ENCODE data around the gene KDM4C.
"Not testable (repeated sequence)": the region's sequence is repeated elsewhere in the genome, so short reads cannot be mapped to it uniquely, and the experiment has no call there.

The KDM4C gene

DNA sequence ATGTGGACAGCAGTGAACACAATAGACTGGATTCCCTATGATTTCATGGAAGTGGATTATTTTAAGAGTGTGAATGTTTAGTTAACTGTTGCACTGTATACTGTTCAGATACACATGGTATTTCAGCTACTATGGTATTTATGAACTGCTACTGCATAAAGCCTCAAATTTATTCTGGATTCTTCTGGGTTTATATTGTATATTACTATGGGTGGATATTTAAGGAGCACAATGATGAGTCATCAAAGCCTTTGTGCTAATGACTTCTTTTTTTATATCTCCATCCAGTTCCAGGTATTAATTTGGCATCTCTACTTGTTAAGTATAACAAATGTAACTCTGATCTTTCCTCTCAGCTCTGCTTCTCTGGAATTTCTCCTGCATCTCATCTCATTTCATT lies 6.8 kb downstream of the KDM4C start:
- DNase-seq: no peak

DNA sequence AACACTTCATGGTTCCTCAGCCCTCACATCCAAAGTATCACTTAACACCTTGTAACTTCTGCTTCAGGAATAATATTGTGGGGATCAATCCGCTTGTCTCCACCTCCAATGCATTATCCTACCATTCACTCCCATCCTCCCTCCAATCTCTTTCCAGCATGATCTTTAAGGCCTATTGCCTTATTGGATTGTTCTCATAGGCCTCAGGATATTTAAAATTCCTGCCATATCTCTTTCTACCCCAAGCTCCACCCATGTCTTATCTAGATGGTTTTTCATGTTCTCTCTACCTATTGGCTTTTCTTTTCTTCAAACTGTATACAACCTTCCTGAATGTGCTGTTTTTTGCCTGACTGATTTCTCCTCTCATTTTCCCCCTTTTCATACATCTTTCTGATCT lies 7.2 kb downstream of the KDM4C start:
- DNase-seq: no peak

DNA sequence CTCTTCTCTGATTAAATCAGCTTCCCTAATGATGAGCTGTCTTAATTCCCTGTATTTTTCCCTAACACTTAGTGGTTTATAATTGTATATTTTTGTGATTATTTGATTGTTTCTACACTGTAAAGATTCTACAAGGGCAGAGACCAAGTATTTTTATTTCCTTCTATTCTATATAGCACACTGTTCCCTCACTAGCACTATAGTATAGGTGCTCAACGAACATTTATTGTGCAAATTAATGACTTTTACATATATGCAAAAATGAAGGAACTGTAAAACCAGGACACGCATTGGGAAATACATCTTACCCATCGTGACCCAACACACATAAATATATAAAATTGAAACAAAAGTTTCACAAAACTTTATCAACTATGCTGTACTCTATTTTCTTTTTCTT lies 7.6 kb downstream of the KDM4C start:
- no peak for DNase-seq

DNA sequence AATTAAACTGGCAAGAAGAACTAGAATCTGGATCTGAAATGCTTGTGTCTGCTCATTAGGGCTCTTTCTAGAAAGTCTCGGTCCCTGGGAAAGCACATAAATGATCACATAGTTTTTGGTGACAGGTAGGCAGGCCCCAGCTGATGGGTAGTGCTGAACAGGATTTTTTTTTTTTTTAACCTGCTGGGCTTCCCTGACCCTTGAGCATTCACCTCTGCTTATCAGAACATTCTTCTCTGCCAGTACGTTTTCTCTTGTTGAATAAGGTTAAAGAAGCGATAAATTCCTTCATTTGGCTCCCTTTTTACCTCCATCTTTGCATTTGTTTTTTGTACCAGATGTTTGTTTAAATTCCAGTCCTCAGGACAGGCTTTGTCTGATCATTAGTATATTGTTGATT lies 8.8 kb downstream of the KDM4C start:
- DNase-seq: no peak

DNA sequence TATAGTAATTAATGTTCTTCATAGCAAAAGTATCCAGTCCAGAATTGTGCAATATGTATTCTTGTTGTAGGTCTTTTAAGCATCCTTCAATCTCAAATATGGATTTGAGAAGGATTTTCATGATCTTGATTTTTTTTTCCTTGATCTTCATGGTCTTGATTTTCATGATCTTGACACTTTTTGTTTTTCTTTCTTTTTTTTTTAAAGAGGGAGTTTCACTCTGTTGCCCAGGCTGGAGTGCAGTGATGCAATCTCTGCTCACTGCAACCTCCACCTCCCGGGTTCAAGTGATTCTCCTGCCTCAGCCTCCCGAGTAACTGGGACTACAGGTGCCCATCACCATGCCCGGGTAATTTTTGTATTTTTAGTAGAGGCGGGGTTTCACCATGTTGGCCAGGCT lies 10.8 kb downstream of the KDM4C start:
- not testable (repeated sequence) for DNase-seq

DNA sequence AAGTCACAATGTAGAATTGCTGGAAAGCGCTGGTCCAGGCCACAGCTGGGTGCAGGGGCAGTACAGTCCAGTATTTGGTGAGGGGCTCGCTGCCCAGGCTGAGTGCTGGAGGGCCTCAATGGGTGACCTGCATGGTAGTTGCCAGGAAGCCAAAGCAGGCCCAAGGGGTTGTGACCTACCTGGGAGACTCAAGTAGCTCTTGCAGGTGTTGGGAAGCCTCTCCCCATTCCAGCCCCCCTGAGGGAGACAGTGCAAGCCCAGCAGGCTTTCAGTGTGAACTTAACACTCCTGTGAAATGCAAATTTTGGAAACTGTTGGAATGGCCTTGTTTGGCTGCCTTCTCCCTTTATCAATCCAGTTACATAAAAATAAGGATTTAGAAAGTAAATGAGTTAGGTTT lies 13.9 kb downstream of the KDM4C start:
- DNase-seq: no peak

DNA sequence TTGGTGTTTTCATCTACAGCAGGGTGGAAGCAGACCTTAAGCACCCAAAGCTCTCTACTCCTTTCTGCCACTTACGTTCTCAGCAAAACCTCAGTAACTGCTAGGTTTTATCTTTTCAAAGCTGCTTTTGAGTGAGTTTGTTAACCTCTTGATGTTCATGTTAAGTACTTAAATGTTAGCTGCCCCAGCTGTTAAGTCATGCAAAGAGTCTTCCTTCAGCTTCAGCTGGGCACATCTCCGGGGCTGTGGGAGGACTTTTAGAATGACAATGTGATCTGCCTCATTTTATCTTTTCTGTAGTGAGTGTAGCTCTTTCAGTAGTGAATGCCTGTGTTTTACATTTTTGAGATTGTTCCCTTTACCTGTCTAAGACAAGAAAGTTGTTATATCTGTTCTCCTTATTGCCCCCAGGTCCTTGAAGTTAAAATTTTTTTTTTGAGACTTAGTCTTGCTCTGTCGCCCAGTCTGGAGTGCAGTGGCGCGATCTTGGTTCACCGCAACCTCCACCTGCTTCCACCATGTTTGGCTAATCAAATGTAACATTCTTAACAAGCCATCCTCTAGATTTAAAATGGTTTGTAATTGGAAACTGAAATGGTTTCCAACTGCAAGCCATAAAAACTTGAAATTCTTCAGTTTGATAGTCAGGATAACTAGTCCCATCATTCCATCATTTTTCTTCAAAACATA lies 19.6 kb downstream of the KDM4C start:
- DNase-seq: no peak

DNA sequence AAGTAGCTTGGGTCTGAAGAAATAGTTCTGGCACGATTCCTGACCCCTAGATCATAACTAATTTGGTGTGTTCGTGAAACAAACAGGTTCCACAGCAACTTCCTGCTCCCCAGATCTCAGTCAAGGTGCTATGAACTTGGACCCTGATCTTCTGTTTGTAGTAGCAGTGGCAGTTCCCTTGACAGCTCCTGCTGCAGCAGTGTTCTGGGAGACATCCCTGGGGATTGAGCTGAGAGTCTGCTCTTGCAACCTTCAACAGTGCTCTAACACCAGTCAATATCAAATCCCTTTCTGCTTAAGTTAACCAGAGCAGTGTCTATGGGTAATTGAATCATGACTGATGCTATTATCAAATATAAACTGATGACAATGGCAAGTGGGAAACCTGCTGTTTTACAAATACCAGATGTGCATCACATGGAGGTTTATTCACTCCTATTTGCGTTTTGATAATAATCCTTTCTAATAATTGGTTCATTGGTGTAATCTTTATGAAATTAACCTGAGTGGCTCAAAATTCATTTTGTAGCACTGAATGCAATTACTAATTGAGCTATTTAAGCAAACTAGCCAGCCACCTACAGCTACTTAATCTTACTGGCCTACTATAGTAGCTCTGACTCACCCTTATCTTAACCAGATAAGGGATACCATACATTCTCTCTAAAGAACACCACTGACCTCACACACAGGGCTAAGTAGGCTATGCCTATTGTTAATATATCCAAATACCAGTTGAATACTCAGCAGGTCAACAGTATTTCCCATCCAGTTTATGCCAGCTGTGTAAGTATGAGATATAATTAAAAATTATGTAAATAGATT lies 21.9 kb downstream of the KDM4C start:
- DNase-seq: no peak

DNA sequence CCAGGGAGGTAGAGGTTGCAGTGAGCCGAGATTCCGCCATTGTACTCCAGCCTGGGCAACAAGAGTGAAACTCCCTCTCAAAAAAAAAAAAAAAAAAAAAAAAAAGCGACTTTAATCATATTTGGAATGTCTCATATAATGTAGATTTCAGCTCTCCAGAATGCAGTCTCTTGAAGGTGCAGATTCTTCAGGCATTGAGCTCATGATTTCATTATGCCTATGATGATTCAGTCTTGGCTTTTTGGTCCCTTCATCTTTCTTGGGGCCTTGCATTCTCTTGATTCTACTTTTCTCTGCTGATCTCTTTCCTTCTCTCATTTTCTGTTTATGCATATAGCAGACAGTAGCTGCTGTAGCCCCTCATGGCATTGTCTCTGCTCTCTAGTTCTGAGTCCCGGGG lies 22.9 kb downstream of the KDM4C start:
- DNase-seq: no peak

DNA sequence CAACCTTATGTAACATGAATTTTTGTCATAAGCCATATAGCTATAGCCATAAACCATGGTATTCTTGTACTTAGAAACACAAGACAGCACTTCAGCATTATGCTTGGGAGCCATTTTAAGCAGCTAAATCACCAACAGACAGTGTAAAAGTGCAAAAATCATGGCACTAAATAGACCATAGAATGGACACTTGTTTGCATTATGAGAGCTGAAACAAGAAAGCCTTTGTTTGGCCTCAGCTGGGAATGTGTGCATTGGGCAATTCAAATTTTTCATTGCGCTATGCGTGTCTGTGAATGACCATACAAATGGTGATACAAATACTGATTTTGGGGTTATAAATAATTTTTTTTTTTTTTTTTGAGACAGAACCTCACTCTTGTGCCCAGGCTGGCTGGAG lies 23.7 kb downstream of the KDM4C start:
- DNase-seq: no peak

DNA sequence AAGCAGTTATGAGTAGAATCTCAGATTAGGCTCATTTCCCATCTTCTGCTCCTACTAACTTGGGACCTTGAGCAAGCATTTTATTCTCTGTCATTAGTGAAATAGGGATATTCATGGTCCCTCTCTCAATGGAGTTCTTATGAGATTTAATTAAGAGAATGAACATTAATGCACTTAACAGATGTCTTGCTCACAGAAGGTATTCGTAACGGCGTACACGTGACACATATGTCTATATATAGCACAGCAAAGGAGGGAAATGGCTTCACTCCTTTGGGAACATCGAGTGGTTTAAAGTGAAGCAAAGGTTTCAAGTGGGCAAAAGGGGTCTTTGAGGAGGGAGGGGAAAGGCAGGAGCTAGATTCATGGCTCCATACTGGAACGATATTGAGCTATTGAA lies 24.6 kb downstream of the KDM4C start:
- no peak for DNase-seq

DNA sequence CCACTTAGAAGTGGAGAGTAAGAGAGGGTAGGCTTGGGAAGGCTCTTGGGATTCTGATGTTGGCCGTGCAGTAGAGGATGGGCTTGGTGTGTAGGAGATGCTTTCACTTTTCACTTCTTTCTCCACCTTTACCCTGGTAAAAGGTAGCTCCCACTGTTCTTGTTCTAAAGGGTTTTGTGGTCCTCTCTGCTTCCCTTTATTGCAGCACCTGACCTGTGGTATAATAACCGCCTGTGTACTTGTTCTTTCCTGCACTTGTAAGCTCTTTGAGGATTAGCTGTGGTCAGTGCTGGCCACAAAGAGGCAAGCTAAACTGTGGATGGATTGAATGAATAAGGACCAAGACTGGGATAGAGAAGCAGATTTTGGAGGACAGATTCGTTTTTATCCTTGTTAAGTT lies 25.2 kb downstream of the KDM4C start:
- DNase-seq: no peak

DNA sequence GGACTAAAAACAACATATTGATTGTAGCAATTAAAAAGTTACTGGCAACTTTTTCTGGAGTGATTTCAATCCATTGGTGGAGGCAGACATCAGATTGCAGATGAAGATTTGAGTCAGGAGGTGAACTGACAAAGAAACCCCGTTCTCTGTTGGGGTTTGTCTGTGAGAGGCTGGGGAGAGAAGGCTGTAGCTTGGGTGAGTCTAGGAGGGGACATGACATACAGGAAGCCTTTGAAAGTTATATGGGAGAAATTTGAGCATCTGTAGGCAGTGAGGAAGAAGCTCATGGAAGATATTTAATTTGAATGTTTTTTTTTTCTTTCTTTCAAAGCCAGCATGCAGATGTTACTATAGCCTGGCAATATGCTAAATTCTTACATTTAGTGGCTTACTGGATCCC lies 26.0 kb downstream of the KDM4C start:
- DNase-seq: no peak

DNA sequence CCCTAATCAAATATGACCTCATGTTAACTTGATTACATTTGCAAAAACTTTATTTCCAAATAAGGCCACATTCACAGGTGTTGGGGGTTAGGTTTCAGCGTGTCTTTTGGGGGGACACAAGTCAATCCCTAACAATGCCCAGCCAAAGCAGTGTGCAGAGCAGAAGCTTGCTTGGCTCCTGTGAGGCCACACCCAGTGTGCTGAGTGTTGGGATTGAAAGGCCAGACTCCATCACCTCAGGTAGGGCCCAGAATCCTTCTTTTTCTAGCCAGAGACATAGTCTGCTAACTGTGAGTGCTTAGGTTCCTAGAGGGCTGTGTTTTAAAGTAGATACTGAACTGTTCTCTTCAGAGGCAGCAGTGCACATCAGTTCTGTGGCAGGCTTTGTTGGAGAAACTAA lies 27.9 kb downstream of the KDM4C start:
- DNase-seq: no peak

DNA sequence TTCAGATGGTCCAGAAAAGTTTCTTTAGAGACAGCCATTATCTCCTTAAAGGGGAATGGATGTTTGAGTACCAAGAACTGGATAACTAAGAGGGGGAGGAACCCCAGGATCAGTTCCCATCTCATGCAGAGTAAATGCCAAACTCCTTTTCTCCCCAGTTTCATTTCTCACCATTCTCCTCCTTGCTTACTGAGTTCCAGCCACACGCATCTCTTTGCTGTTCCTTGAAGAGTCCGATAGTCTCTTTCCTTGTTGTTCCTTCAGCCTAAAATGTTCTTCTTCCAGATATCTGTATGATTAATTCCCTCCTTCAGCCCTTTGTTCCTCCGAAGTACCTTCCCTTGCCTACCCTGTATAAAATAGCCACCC lies 30.0 kb downstream of the KDM4C start:
- no peak for DNase-seq

DNA sequence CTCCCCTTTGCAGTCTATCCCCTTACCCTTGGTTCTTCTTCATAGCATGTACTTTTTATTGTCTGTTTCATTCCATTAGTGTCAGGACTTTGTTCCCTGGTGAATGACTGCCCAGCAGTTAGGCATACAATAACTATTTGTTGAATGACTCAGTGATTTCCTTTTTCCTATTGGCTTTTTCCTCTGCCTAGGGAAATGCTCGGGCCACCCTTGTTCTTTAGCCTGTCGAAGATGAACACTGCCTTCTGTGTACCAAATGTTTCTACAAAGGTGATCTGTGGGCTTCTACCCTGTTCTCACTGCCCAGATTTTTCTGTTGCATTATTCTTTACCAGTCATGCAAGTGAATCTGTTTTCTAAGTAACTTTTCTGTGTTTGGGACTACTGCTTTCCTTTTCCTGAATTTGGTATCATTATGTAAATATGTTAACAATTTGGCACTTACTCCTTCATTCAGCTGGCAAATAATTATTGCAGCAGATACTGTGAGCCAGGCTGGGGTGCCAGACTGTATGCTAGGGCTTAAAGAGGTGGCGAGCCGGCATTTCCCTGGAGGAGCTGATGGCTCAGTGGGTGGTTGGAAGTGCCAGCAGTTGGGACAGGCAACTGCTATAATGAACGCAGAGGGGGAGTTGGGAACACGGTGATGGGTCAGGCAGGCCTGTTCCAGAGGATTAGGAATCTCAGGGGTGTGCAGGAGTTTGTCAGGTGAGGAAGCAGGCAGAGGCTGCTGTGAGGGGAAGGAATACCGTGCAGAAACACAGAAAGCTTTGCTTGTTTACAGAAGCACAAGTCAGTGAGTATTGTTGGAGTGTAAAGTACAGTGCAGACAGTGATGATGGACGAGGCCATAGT lies 30.6 kb downstream of the KDM4C start:
- DNase-seq: no peak

DNA sequence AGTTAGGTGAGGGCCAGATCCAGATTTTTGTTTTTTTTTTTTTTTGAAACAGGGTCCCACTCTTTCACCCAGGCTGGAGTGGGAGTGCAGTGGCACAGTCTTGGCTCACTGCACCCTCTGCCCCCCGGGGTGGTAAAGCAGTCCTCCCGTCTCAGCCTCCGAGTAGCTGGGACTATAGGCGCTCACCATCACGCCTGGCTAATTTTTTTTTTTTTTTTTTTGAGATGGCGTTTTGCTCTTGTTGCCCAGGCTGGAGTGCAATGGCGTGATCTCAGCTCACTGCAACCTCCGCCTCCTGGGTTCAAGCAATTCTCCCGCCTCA lies 31.2 kb downstream of the KDM4C start:
- DNase-seq: not testable (repeated sequence)

DNA sequence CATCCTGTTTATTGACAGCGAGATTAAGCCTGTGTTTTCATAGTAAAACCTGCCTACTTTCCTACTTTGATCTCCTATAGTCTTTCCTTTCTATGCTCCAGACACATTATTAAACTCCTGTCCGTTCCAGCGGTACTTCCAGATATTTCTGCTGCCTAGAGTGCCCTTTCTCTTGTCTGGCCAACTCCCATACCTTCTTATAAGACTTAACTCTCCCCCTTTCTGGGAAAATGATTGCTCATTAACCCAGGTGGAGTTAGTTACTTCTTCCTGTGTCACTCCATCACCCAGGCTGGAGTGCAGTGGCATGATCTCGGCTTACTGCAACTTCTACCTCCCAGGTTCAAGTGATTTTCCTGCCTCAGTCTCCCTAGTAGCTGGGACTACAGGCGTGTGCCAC lies 33.1 kb downstream of the KDM4C start:
- no peak for DNase-seq

DNA sequence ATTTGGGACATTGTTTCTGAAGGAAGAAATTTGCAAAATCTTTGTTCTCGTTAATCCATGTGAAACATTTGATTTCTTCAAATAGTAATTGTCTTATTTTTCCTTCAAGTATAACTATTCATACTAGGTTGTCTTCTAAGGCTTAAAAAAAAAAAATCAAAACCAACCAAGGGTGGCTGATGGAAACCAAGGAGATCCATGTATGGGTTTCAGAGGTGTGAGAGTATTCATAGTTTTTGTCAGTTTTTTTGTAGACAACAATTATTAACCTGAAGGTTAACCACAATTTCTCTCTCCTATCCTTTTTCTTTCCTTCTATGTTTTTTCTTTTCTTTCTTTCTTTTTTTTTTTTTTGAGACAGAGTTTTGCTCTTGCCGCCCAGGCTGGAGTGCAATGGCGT lies 35.4 kb downstream of the KDM4C start:
- DNase-seq: no peak

DNA sequence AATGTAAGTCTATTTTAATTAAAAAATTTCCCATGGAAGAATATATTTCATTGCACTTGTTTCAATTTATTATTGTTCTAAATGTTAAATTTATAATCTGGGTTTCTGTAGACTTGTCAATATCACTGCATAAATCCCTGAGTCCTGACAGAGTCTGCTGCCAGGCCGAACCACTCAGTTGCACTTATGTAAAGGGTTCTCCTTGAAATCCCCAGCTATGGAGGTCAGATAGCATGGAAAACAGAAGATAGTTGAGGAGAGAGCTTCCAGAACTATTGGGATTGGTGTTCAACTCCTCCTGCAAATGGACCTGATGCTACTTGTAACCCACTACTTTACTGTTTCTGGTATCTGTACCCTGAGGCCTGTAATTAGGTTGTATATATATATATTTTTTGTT lies 37.2 kb downstream of the KDM4C start:
- no peak for DNase-seq

DNA sequence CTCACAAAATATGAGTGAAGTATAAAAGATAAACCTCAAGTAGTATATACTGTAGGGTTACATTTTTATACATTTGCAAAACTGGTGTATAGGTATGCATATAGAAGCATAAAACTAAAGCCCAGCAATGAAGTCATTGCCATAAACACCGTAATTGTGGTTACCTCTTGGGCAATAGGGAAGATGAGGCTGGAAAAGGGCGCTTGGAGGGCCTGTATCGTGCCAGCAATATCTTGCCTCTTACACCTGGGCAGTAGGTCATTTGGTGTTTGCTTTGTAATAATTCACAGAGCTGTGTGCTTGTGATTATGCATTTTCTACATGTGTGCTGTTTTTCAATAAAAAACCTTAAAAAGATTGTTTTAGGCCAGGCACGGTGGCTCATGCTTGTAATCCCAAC lies 45.2 kb downstream of the KDM4C start:
- DNase-seq: no peak

DNA sequence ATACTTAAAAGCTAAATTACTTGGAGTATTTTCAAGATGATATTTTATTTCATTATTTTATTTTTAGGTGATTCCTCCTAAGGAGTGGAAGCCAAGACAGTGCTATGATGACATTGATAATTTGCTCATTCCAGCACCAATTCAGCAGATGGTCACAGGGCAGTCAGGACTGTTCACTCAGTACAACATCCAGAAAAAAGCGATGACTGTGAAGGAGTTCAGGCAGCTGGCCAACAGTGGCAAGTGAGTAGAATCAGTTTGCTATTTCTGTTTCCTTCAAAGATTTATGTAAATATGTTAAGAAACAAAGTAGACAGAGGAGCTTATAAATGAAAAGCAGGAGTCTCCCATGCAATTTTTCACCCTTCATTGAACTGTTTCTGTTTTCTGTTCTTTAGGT lies 47.8 kb downstream of the KDM4C start:
- no peak for DNase-seq

DNA sequence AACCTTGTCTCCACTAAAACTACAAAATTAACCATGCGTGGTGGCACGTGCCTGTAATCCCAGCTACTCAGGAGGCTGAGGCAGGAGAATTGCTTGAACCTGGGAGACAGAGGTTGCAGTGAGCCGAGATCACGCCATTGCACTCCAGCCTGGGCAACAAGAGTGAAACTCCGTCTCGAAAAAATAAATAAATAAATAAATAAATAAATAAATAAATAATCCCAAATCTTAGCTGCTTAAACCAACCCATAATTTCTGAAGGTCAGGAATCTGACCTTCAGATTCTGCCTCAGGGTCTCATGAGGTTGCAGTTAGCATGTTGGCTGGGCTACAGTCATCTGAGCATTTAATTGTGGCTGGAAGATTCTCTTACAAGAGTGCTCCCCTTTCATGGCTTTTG lies 48.5 kb downstream of the KDM4C start:
- DNase-seq: not testable (repeated sequence)

DNA sequence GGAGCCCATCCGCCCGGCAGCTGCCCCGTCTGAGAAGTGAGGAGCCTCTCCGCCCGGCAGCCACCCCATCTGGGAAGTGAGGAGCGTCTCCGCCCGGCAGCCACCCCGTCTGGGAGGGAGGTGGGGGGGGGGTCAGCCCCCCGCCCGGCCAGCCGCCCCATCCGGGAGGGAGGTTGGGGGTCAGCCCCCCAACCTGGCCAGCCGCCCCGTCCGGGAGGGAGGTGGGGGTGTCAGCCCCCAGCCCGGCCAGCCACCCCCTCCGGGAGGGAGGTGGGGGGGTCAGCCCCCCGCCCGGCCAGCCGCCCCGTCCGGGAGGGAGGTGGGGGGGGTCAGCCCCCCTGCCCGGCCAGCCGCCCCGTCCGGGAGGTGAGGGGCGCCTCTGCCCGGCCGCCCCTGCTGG lies 49.9 kb downstream of the KDM4C start:
- not testable (repeated sequence) for DNase-seq

All from NCI-H1092 (cell line).